Activated CD4-positive, alpha-beta T cell treated with anti-CD3 and anti-CD28 coated beads, Interleukin-2, amount 50 U/mL, for 4 hours (primary cell): Measurements from ENCODE around the gene IRS1.
A peak's percentile ranks its signal among the peaks of the same experiment; 100 is the strongest.

ENCODE experiments used
- DNase-seq, 2 experiments: peaks; one replicate each; pipeline ENCODE4 v3.0.0-alpha.2; 2020

IRS1 gene

GRCh38 chr2:226818930-226819329, 19.3 kb upstream of the IRS1 start:
- DNase-seq = no peak

- DNase-seq = no peak
Observed at GRCh38 chr2:226813148-226813701, 13.6 kb upstream of the IRS1 start.

DNA sequence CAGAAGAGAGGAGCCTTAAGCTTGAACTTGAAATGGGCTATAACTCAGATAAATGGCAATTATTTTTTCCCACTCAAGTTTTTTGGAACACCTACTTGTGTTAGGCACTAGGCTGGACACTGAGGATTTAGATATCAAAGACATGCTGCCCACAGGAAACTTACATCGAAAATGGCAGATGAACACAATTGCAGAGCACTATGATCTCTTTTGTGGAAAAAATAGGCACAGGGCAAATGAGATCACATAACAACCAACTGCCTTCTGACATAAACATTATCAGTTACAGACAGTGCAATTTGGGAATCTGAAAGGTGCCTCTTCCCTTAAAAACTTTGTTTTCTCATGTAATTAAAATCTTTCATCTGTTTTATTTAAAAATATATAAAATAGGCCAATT, 3.8 kb upstream of the IRS1 start:
- DNase-seq = no peak

GRCh38 chr2:226802573-226802972, 3.0 kb upstream of the IRS1 start:
- DNase-seq = no peak

DNA sequence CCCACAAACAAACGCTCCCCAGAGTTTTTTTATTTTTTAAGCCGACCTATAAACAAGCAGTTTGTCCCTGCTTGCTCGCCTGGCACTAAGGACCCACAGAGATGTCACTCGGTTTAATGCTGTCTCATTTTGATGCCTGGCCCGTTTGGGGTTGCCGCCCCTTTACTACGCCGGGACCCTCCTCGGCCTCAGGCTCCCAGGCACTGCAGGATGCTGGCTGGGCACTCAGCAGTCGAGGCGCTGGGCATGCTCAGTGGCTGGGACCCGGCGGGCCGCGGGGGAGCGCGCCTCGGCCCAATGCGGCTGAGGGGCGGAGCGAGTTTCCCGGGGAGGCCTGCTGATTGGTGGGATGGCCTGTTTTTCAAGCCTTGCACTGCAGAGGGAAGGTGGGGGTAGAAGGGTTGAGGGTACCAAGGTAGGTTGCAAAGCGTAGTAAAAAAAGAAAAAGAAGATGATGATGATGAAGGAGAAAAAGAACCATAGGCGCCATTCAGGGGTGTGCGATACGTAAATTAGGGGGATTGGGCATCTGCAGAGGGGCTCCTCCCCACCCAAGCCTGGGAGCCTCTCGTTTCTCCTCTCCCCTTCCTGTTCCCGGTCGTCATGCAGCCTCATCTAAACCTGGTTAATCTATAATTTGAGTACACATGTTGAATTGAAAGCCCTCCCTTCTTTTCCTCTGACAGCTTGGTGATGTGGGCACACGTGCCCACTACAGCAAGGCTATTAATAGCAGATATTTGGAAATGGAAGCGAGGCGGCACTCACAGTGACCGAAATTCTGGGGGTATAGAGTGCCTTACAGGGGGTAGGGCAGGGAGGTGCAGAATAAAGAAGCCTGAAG, 1.5 kb upstream of the IRS1 start:
- DNase-seq = peak; percentile 71 to 72

- DNase-seq = no peak
Observed at GRCh38 chr2:226799976-226800940, 638 bp upstream of the IRS1 start.

- DNase-seq = peak; percentile 27 to 36
Observed at GRCh38 chr2:226798422-226799210, 1.0 kb downstream of the IRS1 start.

DNA sequence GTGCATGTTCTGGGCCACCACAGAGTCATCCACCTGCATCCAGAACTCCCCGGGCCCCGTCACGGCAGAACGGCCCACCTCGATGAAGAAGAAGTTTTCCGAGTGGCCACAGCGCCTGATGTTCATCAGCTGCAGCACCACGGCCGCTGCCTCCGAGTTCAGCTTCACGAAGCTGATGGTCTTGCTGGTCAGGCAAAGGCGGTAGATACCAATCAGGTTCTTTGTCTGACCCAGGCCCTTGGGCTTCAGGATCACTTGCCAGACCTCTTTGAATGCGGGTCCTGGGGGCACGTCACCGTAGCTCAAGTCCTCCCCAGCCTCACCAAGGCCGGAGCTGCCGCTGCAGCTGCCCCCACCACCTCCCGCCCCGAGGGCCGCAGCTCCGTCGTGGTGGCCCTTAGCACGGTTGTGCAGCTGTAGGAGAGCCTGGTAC, 1.6 kb downstream of the IRS1 start:
- DNase-seq = no peak

- DNase-seq = no peak
Observed at GRCh38 chr2:226797289-226797988, 2.2 kb downstream of the IRS1 start.

DNA sequence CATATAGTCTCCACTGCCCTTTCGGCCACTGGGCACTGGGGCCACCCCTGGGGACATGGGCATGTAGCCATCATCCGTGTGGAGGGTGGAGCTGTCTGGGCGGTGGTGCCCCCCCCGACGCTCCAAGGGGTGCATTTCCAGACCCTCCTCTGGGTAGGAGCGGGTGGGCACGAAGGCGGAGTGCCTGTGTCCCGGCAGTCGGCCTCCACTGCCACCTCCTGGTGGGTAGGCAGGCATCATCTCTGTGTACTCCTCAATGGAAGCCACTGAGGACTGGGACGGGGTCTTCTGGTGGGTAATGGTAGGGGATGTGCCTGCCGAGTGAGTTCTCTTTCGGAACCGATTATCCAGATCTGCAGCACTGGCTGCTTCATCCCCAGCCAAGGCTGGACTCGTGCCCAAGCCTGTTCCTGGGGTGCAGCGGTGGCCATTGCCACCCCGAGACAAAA, 2.8 kb downstream of the IRS1 start:
- DNase-seq = no peak

DNA sequence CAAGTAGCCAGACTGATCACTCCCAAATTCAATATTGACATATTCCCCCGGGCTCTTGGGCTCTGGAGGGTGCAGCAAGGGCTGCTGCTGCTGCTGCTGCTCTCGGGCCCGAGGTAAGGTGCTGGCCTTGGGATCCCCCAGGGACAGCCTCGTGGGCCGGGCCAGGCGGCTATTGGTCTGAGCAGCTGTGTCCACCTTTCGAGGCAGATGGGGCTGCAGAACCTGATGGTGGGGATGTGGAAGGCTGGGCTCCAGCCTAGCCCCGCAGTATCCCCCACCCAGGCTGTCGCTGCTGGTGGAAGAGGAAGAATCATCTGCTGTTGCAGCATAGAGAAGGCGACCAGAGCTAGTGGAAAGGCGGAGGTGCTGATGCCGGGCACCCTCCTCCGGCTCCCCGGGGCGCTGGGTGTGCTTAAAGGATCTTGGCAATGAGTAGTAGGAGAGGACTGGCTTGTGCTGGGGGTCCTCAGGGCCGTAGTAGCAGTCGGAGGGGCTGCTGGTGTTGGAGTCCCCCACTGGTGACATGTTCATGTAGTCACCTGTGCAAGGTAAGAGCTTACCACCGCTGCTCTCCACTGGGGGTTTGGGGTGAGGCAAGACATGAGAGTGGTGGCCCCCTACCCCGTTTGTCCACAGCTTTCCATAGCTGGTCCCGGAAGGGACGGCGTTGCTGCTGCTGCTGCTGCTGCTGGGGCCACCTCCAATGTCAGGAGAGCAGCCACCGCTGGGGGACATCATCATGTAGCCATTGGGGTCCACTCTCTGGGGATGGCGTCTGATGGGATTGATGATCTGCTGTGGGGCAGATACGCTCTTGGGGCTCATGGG, 3.4 kb downstream of the IRS1 start:
- DNase-seq = no peak

DNA sequence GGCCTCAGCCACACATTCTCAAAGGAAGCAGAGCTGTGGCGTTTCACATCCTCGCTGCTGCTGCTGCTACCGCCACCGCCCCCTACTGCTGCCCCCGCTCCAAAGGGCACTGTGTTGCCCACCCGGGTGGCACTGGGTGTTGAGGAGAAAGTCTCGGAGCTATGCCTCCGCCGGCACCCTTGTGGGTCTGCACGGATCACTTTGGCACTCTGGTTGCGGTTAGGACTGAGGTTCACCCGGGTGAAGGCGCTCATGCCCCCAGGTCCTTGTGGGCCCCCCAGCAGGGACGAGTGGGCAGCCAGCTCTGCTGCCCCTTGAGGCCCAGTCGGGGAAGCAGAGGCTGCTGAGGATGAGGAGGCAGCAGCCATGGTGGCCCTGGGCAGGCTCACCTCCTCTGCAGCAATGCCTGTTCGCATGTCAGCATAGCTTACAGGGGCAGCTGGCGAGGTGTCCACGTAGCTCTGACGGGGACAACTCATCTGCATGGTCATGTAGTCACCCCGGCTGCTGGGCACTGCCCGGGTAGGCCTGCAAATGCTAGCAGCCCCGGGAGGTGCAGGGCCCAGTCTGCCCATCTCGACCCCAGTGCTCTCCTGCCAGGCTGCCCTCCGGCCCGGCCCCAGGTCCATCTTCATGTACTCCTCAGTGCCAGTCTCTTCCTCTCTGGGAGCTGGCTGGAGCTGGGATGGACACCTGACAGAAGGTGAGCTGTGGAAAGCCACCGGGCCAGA, 4.2 kb downstream of the IRS1 start:
- no peak for DNase-seq

DNA sequence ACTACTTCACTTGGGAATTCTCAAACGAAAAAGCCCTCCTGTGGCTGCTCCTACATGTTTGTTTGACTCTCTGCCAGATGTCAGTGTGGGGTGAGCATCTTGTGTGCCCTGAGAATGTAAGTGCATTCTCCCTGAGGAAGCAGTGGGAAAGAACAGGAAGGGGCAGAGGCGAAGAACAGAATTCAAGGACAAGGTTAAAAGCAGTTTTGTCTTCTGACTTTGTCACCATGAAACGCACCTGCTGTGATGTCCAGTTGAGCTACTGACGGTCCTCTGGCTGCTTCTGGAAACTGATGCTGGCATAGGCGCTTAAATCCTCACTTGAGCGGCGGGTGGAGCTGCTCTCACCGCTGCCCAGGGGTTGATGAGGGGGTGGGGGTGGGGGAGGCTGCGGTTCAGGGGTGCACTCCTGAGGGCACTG, 4.9 kb downstream of the IRS1 start:
- no peak for DNase-seq

DNA sequence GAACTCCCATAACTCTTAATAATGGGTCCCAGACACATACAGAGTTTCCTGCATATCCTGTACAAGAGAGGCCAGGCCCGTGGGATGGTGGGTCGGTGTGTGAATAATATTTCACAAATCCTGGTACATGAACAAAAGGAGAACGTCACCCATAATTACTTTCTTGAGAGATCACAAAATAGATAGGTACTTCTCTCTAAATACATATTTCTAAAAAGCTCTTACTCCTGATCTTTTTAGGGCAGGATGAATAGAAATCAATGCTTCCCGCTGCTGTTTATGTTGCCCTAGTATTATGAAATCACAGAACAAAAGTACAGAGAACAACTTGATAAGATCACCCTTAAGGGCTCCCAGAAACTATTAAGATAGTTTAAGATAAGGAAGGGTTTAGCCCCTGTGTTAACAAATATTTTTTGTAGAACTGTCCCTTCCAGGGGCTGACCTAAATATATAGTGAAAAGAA, 5.4 kb downstream of the IRS1 start:
- no peak for DNase-seq

DNA sequence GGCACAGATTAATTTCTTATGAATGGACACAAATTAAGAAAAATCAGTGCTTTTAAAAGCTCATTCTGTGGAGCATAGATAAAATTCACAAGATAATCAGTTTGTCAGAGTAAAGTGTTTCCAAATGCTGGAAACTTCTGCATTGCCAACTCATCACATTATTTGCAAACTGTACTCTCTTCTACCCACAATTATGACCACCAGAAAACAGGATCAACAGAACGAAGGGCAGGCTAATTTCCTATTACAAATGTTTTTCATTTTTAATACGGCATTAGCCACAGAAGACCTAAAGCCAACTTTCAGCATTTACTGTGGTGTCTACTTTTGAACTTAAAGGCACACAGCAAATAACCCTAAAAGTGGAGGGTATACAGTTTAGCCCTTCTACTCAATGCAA, 6.0 kb downstream of the IRS1 start:
- no peak for DNase-seq

GRCh38 chr2:226792155-226792881, 7.3 kb downstream of the IRS1 start:
- DNase-seq = no peak

GRCh38 chr2:226791487-226792081, 8.0 kb downstream of the IRS1 start:
- peak; percentile 91 to 93 for DNase-seq

DNA sequence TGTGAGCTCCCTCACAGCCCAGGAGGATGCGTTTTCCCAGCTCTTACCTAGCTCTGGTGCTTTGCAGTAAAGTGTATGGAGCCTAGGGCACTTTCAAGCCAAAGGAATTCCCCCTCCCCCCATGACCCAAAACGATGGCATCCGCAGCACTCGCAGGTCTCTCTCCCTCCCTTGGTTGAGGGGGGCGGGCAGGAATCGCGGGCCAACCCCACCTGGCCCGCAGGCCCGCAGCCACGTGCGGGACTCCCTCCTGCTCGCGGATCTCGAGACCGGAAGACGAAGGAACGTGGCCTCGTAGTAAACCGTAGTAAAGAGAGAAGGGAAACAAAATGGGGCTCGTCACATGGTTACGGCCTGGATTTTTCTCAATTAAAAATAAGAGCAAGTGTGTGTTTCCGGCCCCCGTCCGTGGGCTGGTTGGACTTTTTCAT, 8.5 kb downstream of the IRS1 start:
- DNase-seq = peak in 1 of 2 experiments; percentile 57

GRCh38 chr2:226790431-226790830, 9.2 kb downstream of the IRS1 start:
- no peak for DNase-seq
